NCI-H1694 (cell line): ENCODE measurements around the gene GSTA2.
"Not testable (repeated sequence)": the region's sequence is repeated elsewhere in the genome, so short reads cannot be mapped to it uniquely, and the experiment has no call there.

Experiments
- DNase-seq: peaks from one replicate; lab custom pipeline; 2025; lab: John Stamatoyannopoulos, UW

Gene GSTA2

DNA sequence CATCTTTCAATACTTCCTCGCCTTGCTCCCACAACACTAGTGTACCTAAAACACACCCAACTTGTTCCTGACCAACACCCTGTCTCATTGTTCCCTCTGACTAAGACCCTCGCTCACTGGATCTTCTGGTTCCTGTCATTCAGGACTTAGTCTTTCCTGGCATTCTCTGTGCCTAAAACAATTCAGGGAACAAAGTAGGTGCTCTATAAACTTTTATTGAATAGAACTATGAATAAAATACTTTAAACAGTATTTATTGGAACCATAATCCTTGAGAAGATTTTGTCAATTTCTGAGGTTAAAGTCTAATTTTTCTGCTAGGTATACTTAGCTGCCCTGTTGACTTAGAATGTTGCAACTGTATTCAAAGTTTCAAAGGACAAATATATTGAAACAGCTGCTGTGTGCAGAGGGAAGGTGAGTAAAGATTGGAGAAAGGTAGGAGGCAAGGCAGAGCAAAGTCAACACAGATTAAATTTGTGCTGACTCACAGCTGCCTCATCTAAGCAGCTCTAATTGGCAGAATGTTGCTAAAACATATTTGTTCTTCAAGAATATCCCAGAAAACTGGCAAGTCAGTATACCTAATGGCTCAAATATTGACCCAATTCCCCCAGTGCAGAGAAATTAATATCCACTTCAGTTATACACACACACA, 37.6 kb downstream of the GSTA2 start:
- no peak for DNase-seq

DNA sequence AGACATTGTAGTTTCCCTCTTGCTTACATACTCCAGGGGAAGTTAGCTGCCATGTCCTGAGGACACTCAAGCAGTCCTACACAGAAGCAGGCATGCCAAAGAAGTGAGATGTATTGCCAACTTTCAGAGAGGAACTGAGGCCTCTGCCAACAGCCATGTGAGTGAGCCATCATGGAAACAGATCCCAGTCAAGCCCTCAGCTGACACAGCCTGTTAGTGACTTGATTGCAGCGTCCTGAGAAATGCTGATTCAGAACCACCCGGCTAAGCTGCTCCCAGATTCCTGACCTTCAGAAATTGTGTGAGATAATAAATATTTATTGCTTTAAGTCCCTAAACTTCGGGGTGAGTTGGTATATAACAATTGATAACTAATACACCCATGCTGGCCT, 38.1 kb downstream of the GSTA2 start:
- no peak for DNase-seq

DNA sequence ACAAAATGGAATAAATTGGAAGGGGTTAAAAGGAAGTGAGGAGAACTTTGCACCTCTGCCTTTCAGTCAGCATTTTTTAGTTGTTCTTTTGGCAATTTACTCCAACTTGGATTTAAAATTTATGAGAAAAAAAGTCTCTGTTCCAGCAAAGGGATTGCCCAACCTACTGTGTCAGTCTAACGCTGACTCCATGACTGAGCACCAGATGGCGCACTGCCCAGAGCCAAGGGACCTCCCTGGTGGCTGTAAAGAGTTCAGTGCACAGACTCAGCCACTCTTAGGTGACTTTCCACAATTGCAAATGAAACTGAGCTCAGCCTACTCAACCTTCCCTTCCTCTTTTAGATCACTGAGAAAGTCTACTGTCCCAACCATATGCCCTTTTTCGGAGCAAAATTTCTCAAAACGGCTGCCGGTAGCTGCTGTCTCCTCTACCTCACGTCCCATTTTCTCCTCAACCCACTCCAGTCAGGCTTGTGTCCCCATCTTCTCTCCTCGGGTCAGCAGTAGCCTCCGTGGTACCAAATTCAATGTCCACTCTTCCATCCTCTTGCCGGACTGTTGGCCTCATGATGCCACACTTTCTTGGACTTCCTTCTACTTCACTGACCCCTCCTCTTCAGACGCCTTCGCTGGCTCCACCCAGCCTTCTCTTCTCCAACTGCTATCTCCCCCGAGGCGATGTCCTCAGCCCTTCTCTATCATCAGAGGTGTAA, 38.7 kb downstream of the GSTA2 start:
- peak; percentile 15 for DNase-seq

DNA sequence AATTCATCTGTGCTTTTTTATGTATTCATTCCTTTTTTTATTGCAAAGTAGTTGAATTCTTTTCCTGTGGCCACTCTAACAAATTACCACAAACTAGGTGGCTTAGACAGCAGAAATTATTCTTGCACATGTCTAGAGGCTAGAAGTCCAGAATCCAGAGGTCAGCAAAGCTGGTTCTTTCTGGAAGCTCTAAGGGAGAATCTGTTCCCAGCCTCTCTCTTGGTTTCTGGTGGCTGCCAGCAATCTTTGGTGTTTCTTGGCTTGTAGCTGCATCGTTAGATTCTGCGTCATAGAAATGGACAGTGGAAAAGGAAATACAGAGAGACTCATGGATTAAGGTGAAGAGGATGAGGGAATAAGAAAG, 39.3 kb downstream of the GSTA2 start:
- no peak for DNase-seq

DNA sequence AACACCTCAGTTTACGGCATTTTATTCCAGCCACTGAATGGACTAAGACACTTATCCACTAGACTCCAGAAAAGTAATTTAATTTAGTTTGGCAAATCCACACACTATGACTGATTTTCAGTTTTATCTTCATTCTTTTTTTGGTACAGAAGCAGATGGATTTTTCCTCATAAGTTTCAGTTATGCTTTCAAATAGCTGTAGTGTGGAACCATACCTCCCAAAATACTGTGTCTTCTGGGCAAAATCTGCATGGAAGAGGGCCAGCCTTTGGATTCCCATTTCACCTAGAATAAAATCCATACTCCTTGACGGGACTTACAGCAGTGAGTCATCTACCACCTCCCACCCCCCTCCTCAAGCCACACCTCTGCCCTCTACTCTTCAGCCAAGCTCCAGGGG, 43.0 kb downstream of the GSTA2 start:
- DNase-seq: no peak

DNA sequence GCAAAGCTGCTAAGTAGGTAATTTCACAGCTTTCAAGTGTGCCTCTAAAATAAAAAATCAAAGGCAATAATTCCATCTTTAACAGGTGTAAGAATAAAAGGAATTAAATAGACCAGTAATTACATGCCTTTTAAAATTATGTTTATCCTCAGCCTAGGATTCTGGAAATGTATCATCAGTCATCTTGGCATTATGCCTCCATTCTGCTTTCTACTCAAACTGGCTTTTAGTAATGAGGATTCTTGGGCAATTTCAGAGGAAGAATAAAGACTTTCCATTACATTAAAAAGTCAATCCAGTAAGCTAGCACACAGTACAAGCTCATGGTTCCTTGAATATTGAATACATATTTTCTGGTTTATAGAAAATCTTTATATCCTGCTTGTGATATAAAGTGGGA, 44.7 kb downstream of the GSTA2 start:
- DNase-seq: no peak

DNA sequence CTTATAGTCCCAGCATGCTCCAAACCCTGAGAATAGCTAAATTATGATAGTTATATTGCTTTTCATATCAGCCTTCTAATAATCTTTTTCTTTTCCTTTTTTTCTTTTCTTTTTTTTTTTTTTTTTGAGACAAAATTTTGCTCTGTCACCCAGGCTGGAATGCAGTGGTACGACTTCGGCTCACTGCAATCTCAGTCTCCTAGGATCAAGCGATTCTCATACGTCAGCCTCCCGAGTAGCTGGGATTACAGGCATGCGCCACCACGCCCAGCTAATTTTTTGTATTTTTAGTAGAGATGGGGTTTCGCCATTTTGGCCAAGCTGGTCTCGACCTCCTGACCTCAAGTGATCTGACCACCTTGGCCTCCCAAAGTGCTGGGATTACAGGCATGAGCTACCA, 48.5 kb downstream of the GSTA2 start:
- not testable (repeated sequence) for DNase-seq

DNA sequence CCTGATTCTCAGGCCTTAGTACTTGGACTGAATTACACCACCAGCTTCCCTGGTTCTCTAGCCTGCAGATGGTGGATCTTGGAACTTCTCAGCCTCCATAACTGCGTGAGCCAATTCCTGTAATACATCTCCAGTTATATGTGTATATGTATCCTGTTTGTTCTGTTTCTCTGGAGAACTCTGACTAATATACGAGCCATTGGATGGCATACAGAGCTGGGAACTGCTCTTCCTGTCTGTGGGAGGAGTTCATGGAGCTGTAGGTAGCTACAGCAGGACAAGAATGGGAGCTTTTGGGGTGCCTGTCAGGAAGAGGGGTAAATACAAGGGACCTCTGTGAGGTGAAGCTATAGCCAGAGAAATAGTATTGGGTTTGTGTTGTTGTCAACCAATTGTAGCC, 51.1 kb downstream of the GSTA2 start:
- DNase-seq: no peak

DNA sequence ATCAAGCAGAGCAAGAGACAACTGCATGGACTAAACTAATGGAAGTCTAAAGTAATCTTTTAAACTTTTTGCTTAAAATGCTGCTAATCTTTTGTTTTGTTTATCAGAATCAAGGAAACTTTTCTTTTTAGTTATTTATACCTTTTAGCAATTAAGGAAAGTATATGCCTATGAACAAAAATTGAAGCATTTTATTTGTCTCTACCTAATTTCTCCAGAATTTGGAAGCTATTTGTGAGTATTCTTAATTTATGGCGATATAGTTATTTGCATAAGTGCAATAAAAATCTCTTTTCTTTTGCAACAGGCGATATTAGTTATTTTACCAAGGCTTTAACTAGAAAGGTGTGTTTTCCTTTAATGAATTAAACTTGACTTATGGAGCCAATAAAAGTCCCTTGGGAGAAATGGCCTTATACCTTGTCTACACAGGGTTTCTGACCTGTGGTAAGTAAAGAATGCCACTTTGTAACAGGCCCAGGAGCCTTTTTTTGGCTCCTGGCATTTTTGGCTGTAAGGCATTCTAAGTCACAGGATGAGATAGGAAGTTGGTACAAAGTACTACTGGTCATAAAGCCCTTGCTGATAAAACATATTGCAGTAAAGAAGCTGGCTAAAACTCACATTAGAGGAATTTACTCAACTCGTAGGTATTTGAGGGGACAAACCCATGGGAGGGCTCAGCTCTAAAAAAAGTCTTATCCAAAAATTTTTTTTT, 55.2 kb downstream of the GSTA2 start:
- DNase-seq: no peak

DNA sequence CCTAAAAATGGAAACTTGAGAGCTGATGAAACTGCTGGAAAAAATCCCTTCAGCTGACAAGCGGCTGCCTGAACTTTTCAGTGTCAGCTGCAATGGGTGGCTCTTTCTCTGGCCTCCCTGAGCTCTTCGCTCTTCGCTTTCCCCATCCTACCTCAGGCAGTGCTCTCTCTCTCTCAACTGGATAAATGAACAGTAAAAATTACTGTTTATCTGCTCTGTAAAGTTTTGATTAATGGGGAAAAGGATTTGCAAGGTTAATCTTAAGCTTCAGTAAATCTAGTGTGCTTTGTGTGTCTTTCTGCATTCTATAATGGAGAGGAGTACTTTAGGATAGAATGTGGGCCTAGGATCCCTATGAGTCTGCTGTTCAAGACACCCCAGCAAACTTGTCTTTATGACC, 57.3 kb downstream of the GSTA2 start:
- DNase-seq: no peak

DNA sequence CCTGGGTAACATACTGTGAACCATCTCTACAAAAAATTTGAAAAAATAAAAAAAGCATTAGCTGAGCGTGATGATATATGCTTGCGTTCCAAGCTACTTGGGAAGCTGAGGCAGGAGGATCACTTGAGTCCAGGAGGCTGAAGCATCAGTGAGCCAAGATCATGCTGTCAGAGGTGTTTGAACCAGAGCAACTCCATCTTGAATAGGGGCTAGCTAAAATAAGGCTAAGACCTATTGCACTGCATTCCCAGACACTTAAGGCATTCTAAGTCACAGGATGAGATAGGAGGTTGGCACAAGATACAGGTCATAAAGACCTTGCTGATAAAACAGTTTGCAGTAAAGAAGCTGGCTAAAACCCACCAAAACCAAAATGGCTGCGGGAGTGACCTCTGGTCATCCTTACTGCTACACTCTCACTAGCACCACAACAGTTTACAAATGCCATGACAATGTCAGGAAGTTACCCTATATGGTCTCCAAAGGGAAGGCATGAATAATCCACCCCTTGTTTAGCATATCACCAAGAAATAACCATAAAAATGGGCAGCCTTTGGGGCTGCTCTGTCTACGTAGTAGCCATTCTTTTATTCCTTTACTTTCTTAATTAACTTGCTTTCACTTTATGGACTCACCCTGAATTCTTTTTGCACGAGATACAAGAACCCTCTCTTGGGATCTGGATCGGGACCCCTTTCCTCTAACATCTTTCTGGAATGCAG, 58.3 kb downstream of the GSTA2 start:
- not testable (repeated sequence) for DNase-seq

DNA sequence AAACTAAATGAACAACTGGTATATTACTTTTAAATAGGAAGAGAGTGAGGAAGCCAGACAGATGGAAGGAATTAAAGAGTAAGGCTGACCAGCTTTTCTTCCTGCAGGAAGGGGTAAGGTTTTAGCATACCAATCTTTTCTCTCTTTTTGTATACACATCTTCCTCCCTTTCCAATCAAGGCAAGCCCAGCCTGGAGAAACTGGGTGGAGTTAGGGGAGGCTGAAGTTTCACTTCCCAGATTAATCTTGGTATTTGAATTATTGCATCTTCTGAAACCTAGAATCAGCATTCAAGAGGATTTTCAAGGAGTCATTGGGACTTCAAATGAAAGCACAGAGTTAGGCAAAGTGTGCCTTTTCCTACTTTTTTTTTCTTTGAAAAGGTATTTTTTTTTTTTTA, 59.2 kb downstream of the GSTA2 start:
- no peak for DNase-seq
